GM08714 (cell line): ENCODE results near the gene MAGEA12.
"Not testable (repeated sequence)": the region's sequence is repeated elsewhere in the genome, so short reads cannot be mapped to it uniquely, and the experiment has no call there.

ENCODE experiments used
- H3K4me3 ChIP-seq: fragments of 200-500 bp; sonication (Bioruptor generic); 2 replicates; pipeline ENCODE4 v1.5.1; 2014; ENCODE audit warnings: mild to moderate bottlenecking, low read length, inconsistent platforms

Gene MAGEA12

GRCh38 chrX:152761582-152761981 is 28.0 kb downstream of the MAGEA12 start:
- not testable (repeated sequence) for H3K4me3 ChIP-seq

- not testable (repeated sequence) for H3K4me3 ChIP-seq
Observed at GRCh38 chrX:152766562-152766961, 33.0 kb downstream of the MAGEA12 start.

GRCh38 chrX:152769549-152770289 is 36.2 kb downstream of the MAGEA12 start, which contains the start of gene MAGEA6:
MAGEA6 (minus strand) TSS chrX:152769689; CDS start chrX:152767650, 2,039 bp downstream.
- H3K4me3 ChIP-seq = not testable (repeated sequence)

- not testable (repeated sequence) for H3K4me3 ChIP-seq
Observed at GRCh38 chrX:152787062-152787461, 53.5 kb downstream of the MAGEA12 start.
